GM13977 (cell line): ENCODE data around the gene SPATA12.
A peak's percentile ranks its signal among the peaks of the same experiment; 100 is the strongest.

Experiments used
- DNase-seq: peaks from one replicate; pipeline ENCODE4 v3.0.0; 2012; ENCODE audit warnings: low spot score
- CTCF ChIP-seq: IDR thresholded peaks from 2 replicates; pipeline ENCODE4 v1.5.1; 2012; ENCODE audit warnings: mild to moderate bottlenecking, control low read depth; ENCODE audit not compliant: insufficient read depth; ENCODE audit errors: extremely low read depth, missing control alignments
- in situ Hi-C: fragments of 300-500 bp; cut with MboI; formaldehyde crosslinking; loops from one replicate; pipeline ENCODE4 v1.12.0; 2022; ENCODE audit warnings: low sequenced_read_pairs, low pct_unique_long_range_greater_than_20kb, mixed read lengths, inconsistent platforms; ENCODE audit not compliant: unreplicated experiment

Gene SPATA12

GRCh38 chr3:57068437-57069089 lies 8.1 kb downstream of the SPATA12 start:
- TF ChIP-seq CTCF = no peak
- in situ Hi-C loops = no loop called here
- DNase-seq = peak; percentile 84

- no peak for DNase-seq
- TF ChIP-seq CTCF = no peak
- in situ Hi-C loops = no loop called here
Measured at GRCh38 chr3:57069503-57069902, 9.0 kb downstream of the SPATA12 start.

GRCh38 chr3:57073628-57074027 lies 13.2 kb downstream of the SPATA12 start:
- in situ Hi-C loops = no loop called here
- no peak for DNase-seq
- no peak for TF ChIP-seq CTCF

GRCh38 chr3:57074135-57074534 lies 13.7 kb downstream of the SPATA12 start:
- in situ Hi-C loops = no loop called here
- DNase-seq = no peak
- no peak for TF ChIP-seq CTCF

GRCh38 chr3:57076422-57076951 lies 16.0 kb downstream of the SPATA12 start:
- in situ Hi-C loops = no loop called here
- no peak for TF ChIP-seq CTCF
- no peak for DNase-seq

- no peak for TF ChIP-seq CTCF
- in situ Hi-C loops = no loop called here
- DNase-seq = no peak
Measured at GRCh38 chr3:57077630-57078343, 17.3 kb downstream of the SPATA12 start.

GRCh38 chr3:57078344-57078634 lies 17.8 kb downstream of the SPATA12 start:
- in situ Hi-C loops = no loop called here
- no peak for TF ChIP-seq CTCF
- peak; percentile 59 for DNase-seq
